B cell (primary cell): ENCODE results near the gene CMIP. TPM values are rescaled to one million over a fixed set of nuclear protein-coding genes. Genes with fewer than 3 reads are reported as not detected.
A peak's percentile ranks its signal among the peaks of the same experiment; 100 is the strongest.

Experiments used
- ATAC-seq: fragments of 200-7000 bp; cut with Tn5 transposase; one replicate; pipeline ENCODE4 v1.10.0; 2021; ENCODE audit warnings: low read depth, mild to moderate bottlenecking, moderate number of reproducible peaks, moderate library complexity
- CTCF ChIA-PET: fragments of 350-600 bp; sonication (Branson Sonifier 250); formaldehyde crosslinking; loops from one replicate; lab custom pipeline; 2021; ENCODE audit warnings: antibody characterized with exemption, inconsistent platforms; lab: Charles Lee
- POLR2A ChIA-PET: fragments of 350-600 bp; sonication (Branson Sonifier 250); formaldehyde crosslinking; loops from one replicate; lab custom pipeline; 2021; ENCODE audit warnings: antibody characterized with exemption; lab: Charles Lee
- DNase-seq: peaks from one replicate; pipeline ENCODE4 v3.0.0; 2013
- H2AFZ ChIP-seq: 2 replicates; pipeline ENCODE4 v1.6.1; 2012; ENCODE audit warnings: mild to moderate bottlenecking, low read depth, low read length; ENCODE audit not compliant: insufficient read depth, poor library complexity, severe bottlenecking
- H3K27ac ChIP-seq, 2 donors: 1 replicate in 1 of 2; 2 replicates in 1 of 2; pipeline ENCODE4 v1.5.1; 2012 to 2013; ENCODE audit warnings: low read length in 2 of 2, mild to moderate bottlenecking in 2 of 2, moderate library complexity in 1 of 2
- H3K27me3 ChIP-seq, 4 experiments: fragments of 200-600 bp in 1 of 4; sonication (generic) in 1 of 4; replicated peaks in 1 of 4; 1 replicate in 2 of 4; 2 replicates in 2 of 4; pipeline versions ENCODE4 v1.6.1 to v1.7.0; 2013 to 2016; ENCODE audit warnings: low read length in 3 of 4, mild to moderate bottlenecking in 2 of 4, mixed read lengths in 1 of 4, moderate library complexity in 1 of 4; ENCODE audit not compliant: insufficient read depth in 4 of 4, control insufficient read depth in 3 of 4; ENCODE audit errors: control extremely low read depth in 1 of 4
- H3K36me3 ChIP-seq, 2 experiments: replicated peaks in 1 of 2; 1 replicate in 1 of 2; 2 replicates in 1 of 2; pipeline versions ENCODE4 v1.6.1 to v1.7.1; 2013; ENCODE audit warnings: low read length in 1 of 2; ENCODE audit not compliant: insufficient read depth in 2 of 2, control insufficient read depth in 1 of 2; ENCODE audit errors: control extremely low read depth in 1 of 2, extremely low read depth in 1 of 2
- H3K4me1 ChIP-seq, 2 donors: fragments of 200-600 bp in 1 of 2; sonication (generic) in 1 of 2; 1 replicate in 1 of 2; 2 replicates in 1 of 2; pipeline versions ENCODE4 v1.5.1 to v1.6.1; 2013 to 2017; ENCODE audit warnings: low read length in 2 of 2; ENCODE audit not compliant: control insufficient read depth in 2 of 2, insufficient read depth in 2 of 2
- H3K4me2 ChIP-seq: replicated peaks from 2 replicates; pipeline ENCODE3; 2012; ENCODE audit warnings: mild to moderate bottlenecking, low read depth, low read length; ENCODE audit not compliant: poor library complexity, severe bottlenecking
- H3K4me3 ChIP-seq, 5 experiments: fragments of 200-600 bp in 1 of 5; sonication (generic) in 1 of 5; 1 replicate in 3 of 5; 2 replicates in 2 of 5; pipeline versions ENCODE4 v1.5.1 to v1.7.0; 2011 to 2016; ENCODE audit warnings: low read length in 4 of 5, mild to moderate bottlenecking in 4 of 5, low read depth in 2 of 5, control low read depth in 1 of 5, moderate library complexity in 1 of 5; ENCODE audit not compliant: insufficient read depth in 1 of 5; ENCODE audit errors: control extremely low read depth in 1 of 5, extremely low read depth in 1 of 5
- H3K79me2 ChIP-seq: fragments of 200-600 bp; sonication (generic); one replicate; pipeline ENCODE4 v1.6.0; 2016; ENCODE audit warnings: low read length; ENCODE audit not compliant: control insufficient read depth, insufficient read depth
- H3K9ac ChIP-seq: fragments of 200-600 bp; sonication (generic); 2 replicates; pipeline ENCODE4 v1.6.1; 2017; ENCODE audit warnings: mild to moderate bottlenecking, low read length, moderate library complexity
- H3K9me3 ChIP-seq, 3 donors: one replicate each; pipeline versions ENCODE4 v1.6.1 to v1.7.1; 2013; ENCODE audit warnings: low read length in 2 of 3; ENCODE audit not compliant: control insufficient read depth in 2 of 3, insufficient read depth in 1 of 3; ENCODE audit errors: control extremely low read depth in 1 of 3
- H4K20me1 ChIP-seq: 2 replicates; pipeline ENCODE4 v1.6.0; 2012; ENCODE audit warnings: mild to moderate bottlenecking, low read length; ENCODE audit not compliant: insufficient read depth, control insufficient read depth, poor library complexity, severe bottlenecking
- H3K27ac Mint-ChIP-seq: one replicate; pipeline ENCODE4 v1.8.0; 2021; ENCODE audit warnings: mixed read lengths
- H3K27me3 Mint-ChIP-seq: one replicate; pipeline ENCODE4 v1.8.0; 2021; ENCODE audit warnings: mixed read lengths
- H3K4me1 Mint-ChIP-seq: one replicate; pipeline ENCODE4 v1.8.0; 2021; ENCODE audit warnings: mixed read lengths
- H3K4me3 Mint-ChIP-seq: one replicate; pipeline ENCODE4 v1.8.0; 2021; ENCODE audit warnings: mixed read lengths
- H3K9me3 Mint-ChIP-seq: one replicate; pipeline ENCODE4 v1.8.0; 2022; ENCODE audit warnings: mixed read lengths; ENCODE audit not compliant: insufficient read depth
- EZH2 ChIP-seq: IDR thresholded peaks from 2 replicates; pipeline ENCODE4 v1.6.1; 2012; ENCODE audit warnings: borderline replicate concordance, low read depth, mild to moderate bottlenecking, moderate library complexity, low read length; ENCODE audit not compliant: insufficient read depth, poor library complexity, severe bottlenecking
- WGBS: methylation state at CpG from one replicate; pipeline ENCODE4 v1.1.5; 2013; ENCODE audit warnings: missing lambda C conversion rate; ENCODE audit not compliant: insufficient coverage; 5-methylcytosine and 5-hydroxymethylcytosine counted together
- intact Hi-C: fragments of 100-400 bp; cut with micrococcal nuclease; formaldehyde crosslinking; loops from one replicate; pipeline ENCODE4 v1.10.0; 2022
- polyA plus RNA-seq: library from polyadenylated mRNA; depleted of rRNA; stranded (reverse); fragments of >200 nt; gene quantifications from 2 replicates; pipeline ENCODE4 v1.2.3, GENCODE V29; 2012
- total RNA-seq, 2 donors: library from RNA; stranded (reverse); fragments of 120-200 nt in 1 of 2; gene quantifications; 1 replicate in 1 of 2; 2 replicates in 1 of 2; pipeline versions ENCODE4 v1.2.3 to v1.2.4, GENCODE V29; 2013 to 2022
- TF ChIP-seq, protein P1 (sequence below): fragments of 200-600 bp; IDR thresholded peaks from one replicate; pipeline ENCODE4 v1.8.0; 2022; ENCODE audit warnings: antibody characterized with exemption, mild to moderate bottlenecking

CMIP gene
- total and polyA plus RNA-seq, 2 donors (not counting 1 experiment from before 2014, with no cell fraction given) = 27.1 to 155 TPM

DNA sequence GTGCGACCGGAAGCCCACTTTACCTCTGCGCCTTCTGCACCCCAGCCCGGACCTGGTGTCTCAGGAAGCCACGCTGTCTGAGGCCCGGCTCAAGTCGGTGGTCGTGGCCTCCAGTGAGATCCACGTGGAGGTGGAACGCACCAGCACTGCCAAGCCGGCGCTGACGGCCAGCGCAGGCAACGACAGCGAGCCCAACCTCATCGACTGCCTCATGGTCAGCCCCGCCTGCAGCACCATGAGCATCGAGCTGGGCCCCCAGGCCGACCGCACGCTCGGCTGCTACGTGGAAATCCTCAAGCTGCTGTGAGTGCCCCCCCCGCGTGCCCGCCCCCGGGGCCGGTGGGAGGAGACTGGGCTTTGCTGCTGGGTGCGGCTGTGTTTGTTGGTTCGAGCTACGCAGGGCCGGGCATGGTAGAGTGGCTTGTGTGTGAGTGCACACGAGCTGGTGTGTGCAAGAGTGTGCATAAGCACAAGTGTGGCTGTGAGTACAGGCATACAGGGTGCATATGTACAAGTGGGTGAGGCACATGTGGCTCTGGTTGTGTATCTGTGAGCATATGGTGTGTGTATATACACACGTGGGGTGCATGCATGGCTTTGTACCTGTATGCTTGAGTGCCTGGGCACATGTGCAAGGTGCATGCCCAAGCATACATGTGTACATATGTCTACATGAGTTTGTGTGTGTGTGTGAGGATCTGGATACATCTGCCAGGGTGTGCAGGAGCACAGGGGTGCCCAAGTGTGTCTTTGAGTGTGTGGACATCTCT is 233.9 kb downstream of the CMIP start:
- no peak overlapping the region for H3K9ac ChIP-seq
- peaks cover 65% of the 10 kb centered on the region for H3K79me2 ChIP-seq
- peak overlapping the region; percentile 64 for H3K27ac Mint-ChIP-seq
- no peak overlapping the region for H2AFZ ChIP-seq
- ATAC-seq = no peak
- no peak overlapping the region for H3K4me2 ChIP-seq
- no peaks in the 10 kb centered on the region for H3K9me3 ChIP-seq
- H3K4me1 Mint-ChIP-seq = no peaks in the 10 kb centered on the region
- WGBS = 95% methylated on average over 35 of the region's 35 CpGs
- H3K4me3 ChIP-seq = no peak overlapping the region
- ChIA-PET POLR2A (no interaction called here), CTCF (no interaction called here)
- intact Hi-C loops = no loop called here
- H3K9me3 Mint-ChIP-seq = no peaks in the 10 kb centered on the region
- H3K4me3 Mint-ChIP-seq = no peak overlapping the region
- no peak for TF ChIP-seq EZH2
- TF ChIP-seq, protein P1, sequence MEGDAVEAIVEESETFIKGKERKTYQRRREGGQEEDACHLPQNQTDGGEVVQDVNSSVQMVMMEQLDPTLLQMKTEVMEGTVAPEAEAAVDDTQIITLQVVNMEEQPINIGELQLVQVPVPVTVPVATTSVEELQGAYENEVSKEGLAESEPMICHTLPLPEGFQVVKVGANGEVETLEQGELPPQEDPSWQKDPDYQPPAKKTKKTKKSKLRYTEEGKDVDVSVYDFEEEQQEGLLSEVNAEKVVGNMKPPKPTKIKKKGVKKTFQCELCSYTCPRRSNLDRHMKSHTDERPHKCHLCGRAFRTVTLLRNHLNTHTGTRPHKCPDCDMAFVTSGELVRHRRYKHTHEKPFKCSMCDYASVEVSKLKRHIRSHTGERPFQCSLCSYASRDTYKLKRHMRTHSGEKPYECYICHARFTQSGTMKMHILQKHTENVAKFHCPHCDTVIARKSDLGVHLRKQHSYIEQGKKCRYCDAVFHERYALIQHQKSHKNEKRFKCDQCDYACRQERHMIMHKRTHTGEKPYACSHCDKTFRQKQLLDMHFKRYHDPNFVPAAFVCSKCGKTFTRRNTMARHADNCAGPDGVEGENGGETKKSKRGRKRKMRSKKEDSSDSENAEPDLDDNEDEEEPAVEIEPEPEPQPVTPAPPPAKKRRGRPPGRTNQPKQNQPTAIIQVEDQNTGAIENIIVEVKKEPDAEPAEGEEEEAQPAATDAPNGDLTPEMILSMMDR = no peak
- no peaks in the 10 kb centered on the region for H3K4me1 ChIP-seq
- peaks cover 35% of the 10 kb centered on the region for H4K20me1 ChIP-seq
- H3K27me3 ChIP-seq = no peaks in the 10 kb centered on the region
- H3K36me3 ChIP-seq = peaks cover 0 to 70% of the 10 kb centered on the region in 2 experiments
- no peaks in the 10 kb centered on the region for H3K27me3 Mint-ChIP-seq
- H3K27ac ChIP-seq = no peak overlapping the region
- no peak for DNase-seq

- ChIA-PET CTCF (interaction anchor here (0.9 kb wide), 1 partner anchor 251 kb away, joined by 3 read pairs; no protein-coding TSS in a partner anchor), POLR2A (no interaction called here)
- Histone ChIP-seq H3K27me3 (no peaks in the 10 kb centered on the region), H3K4me3 (no peak overlapping the region), H3K27ac (no peak overlapping the region), H3K9me3 (no peaks in the 10 kb centered on the region), H2AFZ (no peak overlapping the region), H3K36me3 (peaks cover 0 to 73% of the 10 kb centered on the region in 2 experiments), H4K20me1 (peaks cover 47% of the 10 kb centered on the region), H3K4me2 (no peak overlapping the region), H3K4me1 (no peaks in the 10 kb centered on the region), H3K9ac (no peak overlapping the region), H3K79me2 (peaks cover 73% of the 10 kb centered on the region)
- Mint-ChIP-seq H3K4me3 (no peak overlapping the region), H3K9me3 (no peaks in the 10 kb centered on the region), H3K27me3 (no peaks in the 10 kb centered on the region), H3K27ac (no peak overlapping the region), H3K4me1 (no peaks in the 10 kb centered on the region)
- intact Hi-C loops = no loop called here
- DNase-seq = no peak
- ATAC-seq = no peak
- WGBS = 96% methylated on average over 15 of the region's 16 CpGs
- TF ChIP-seq EZH2 = no peak
Measured at GRCh38 chr16:81679721-81680430, 235.3 kb downstream of the CMIP start.
